ENCODE results near the gene CCDC194. TPM values are rescaled to one million over a fixed set of nuclear protein-coding genes. Genes with fewer than 3 reads are reported as not detected.

Gene CCDC194
- total and polyA plus RNA-seq, 2 of the 8 experiments (the other 6 are each of a cell fraction or from before 2014, with no cell fraction given): 0.33 TPM; not detected in 1

DNA sequence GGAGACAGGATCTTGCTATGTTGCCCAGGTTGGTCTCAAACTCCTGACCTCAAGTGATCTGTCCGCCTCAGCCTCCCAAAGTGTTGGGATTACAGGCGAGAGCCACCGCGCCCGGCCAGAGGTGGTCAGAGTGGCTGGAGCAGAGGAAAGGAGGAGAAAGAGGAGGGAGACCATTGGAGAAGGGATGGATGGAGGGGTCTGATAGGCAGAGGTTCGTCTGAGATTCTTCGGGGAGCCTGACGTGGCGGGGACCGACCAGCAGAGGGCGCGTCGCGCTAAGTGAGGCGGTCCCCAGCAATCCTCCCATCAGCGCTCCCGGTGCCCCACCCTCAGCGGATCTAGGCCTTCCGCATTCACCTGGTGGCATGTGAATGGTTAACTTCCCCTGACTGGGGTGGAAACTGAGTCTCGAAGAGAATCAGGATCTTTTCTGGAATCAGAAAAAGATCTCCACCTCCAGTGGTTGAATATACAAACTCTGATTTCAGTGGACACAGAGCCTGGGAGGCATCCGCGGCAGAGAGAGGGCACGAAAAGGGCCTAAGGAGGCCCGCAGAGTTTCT is 47.8 kb downstream of the CCDC194 start (continued):
- TF ChIP-seq, protein P1, sequence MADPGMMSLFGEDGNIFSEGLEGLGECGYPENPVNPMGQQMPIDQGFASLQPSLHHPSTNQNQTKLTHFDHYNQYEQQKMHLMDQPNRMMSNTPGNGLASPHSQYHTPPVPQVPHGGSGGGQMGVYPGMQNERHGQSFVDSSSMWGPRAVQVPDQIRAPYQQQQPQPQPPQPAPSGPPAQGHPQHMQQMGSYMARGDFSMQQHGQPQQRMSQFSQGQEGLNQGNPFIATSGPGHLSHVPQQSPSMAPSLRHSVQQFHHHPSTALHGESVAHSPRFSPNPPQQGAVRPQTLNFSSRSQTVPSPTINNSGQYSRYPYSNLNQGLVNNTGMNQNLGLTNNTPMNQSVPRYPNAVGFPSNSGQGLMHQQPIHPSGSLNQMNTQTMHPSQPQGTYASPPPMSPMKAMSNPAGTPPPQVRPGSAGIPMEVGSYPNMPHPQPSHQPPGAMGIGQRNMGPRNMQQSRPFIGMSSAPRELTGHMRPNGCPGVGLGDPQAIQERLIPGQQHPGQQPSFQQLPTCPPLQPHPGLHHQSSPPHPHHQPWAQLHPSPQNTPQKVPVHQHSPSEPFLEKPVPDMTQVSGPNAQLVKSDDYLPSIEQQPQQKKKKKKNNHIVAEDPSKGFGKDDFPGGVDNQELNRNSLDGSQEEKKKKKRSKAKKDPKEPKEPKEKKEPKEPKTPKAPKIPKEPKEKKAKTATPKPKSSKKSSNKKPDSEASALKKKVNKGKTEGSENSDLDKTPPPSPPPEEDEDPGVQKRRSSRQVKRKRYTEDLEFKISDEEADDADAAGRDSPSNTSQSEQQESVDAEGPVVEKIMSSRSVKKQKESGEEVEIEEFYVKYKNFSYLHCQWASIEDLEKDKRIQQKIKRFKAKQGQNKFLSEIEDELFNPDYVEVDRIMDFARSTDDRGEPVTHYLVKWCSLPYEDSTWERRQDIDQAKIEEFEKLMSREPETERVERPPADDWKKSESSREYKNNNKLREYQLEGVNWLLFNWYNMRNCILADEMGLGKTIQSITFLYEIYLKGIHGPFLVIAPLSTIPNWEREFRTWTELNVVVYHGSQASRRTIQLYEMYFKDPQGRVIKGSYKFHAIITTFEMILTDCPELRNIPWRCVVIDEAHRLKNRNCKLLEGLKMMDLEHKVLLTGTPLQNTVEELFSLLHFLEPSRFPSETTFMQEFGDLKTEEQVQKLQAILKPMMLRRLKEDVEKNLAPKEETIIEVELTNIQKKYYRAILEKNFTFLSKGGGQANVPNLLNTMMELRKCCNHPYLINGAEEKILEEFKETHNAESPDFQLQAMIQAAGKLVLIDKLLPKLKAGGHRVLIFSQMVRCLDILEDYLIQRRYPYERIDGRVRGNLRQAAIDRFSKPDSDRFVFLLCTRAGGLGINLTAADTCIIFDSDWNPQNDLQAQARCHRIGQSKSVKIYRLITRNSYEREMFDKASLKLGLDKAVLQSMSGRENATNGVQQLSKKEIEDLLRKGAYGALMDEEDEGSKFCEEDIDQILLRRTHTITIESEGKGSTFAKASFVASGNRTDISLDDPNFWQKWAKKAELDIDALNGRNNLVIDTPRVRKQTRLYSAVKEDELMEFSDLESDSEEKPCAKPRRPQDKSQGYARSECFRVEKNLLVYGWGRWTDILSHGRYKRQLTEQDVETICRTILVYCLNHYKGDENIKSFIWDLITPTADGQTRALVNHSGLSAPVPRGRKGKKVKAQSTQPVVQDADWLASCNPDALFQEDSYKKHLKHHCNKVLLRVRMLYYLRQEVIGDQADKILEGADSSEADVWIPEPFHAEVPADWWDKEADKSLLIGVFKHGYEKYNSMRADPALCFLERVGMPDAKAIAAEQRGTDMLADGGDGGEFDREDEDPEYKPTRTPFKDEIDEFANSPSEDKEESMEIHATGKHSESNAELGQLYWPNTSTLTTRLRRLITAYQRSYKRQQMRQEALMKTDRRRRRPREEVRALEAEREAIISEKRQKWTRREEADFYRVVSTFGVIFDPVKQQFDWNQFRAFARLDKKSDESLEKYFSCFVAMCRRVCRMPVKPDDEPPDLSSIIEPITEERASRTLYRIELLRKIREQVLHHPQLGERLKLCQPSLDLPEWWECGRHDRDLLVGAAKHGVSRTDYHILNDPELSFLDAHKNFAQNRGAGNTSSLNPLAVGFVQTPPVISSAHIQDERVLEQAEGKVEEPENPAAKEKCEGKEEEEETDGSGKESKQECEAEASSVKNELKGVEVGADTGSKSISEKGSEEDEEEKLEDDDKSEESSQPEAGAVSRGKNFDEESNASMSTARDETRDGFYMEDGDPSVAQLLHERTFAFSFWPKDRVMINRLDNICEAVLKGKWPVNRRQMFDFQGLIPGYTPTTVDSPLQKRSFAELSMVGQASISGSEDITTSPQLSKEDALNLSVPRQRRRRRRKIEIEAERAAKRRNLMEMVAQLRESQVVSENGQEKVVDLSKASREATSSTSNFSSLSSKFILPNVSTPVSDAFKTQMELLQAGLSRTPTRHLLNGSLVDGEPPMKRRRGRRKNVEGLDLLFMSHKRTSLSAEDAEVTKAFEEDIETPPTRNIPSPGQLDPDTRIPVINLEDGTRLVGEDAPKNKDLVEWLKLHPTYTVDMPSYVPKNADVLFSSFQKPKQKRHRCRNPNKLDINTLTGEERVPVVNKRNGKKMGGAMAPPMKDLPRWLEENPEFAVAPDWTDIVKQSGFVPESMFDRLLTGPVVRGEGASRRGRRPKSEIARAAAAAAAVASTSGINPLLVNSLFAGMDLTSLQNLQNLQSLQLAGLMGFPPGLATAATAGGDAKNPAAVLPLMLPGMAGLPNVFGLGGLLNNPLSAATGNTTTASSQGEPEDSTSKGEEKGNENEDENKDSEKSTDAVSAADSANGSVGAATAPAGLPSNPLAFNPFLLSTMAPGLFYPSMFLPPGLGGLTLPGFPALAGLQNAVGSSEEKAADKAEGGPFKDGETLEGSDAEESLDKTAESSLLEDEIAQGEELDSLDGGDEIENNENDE (IDR thresholded peaks at IDR 0.05; ENCODE audit: insufficient replicate concordance, low read length): no peak
- TF ChIP-seq CTBP2 (IDR thresholded peaks at IDR 0.05; ENCODE audit: borderline replicate concordance, insufficient read depth, insufficient read length, low read length): no peak
- no peak for TF ChIP-seq SP4 (IDR thresholded peaks at IDR 0.05; ENCODE audit: low read length)
- TF ChIP-seq POLR2A (IDR thresholded peaks at IDR 0.05; ENCODE audit: control extremely low read depth in 1 of 2, low read depth in 2 of 2, low read length in 2 of 2): no peak
- peak; percentile 18; the same call in 1 of the 2 replicates for TF ChIP-seq SP1 (IDR thresholded peaks at IDR 0.05; ENCODE audit: low read depth, low read length)
- no peak for TF ChIP-seq ASH2L (IDR thresholded peaks at IDR 0.05; ENCODE audit: low read length)
- TF ChIP-seq POLR2AphosphoS5 (IDR thresholded peaks at IDR 0.05; ENCODE audit: low read depth, low read length): no peak
- TF ChIP-seq CTCF (IDR thresholded peaks at IDR 0.05; ENCODE audit: control extremely low read depth in 1 of 3, insufficient read depth in 1 of 3, low read depth in 1 of 3, low read length in 3 of 3): peak; percentile 91 to 95 (median 93)
- TF ChIP-seq SAP30 (IDR thresholded peaks at IDR 0.05; ENCODE audit: insufficient read depth, insufficient replicate concordance, low read length): no peak
